GM19397 (cell line): ENCODE measurements around the gene AGRN.
"Not testable (repeated sequence)": the region's sequence is repeated elsewhere in the genome, so short reads cannot be mapped to it uniquely, and the experiment has no call there.

ENCODE experiments used
- ATAC-seq: cut with Tn5 transposase; IDR thresholded peaks from one replicate; pipeline ENCODE4 v1.9.1; 2021; ENCODE audit warnings: mild to moderate bottlenecking, moderate library complexity; ENCODE audit not compliant: unreplicated experiment

Gene AGRN

DNA sequence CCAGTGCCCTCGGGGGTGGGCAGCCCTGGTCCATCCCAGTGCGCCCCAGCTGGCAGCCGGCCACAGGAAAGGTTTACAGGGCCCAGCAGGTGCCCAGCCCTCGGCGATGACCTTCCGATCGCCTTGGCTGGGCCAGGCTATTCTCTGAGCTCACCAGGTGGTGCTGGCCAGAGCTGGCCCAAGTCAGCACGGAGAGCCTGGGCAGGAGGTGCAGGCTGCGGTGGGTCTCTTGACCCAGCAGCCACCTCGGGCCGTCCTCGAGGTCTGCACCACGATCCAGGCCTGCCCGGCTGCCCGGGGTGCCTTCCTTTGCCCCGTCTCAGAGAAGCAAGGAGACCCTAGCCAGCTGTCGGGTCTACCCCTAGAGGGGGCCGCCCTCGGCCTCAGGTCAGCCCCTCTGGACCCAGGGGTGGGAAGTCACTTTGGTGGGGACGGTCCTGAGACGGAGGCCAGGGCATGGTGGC lies 38.4 kb upstream of the AGRN start:
- no peak for ATAC-seq

DNA sequence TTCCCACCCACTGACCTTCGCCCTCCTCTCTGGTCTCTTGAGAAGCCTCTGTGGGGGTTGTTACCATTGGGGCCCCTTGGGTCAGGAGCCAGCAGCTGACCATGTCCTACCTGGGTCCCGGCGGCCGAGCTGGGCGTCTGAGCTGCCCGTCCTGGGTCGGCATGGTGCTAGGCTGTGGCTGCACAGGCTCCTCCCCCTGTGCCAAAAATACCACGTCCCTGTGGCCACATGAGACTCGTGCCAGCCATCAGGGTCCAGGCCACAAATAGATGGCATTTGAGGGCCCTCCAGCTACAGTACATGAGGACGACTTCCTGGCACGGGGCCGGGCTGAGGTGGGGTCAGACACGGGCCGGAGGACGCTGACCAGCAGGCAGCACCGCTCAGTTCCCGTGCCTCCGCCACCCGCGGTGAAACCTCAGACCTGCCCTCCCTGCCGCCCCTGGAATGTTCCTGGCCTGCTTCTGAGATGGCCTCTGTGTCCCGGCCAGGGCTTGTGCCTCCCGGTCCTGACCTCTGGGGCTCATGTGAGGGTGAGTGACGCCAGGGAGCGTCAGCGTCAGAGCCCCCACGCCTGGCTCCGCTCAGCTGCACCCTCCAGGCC lies 37.9 kb upstream of the AGRN start, which contains the start of gene PERM1:
TSS of gene PERM1 (minus strand) at position 139 of the 604 bp plus-strand sequence. CDS start 1,064 bp downstream, outside the sequence.
- no peak for ATAC-seq

DNA sequence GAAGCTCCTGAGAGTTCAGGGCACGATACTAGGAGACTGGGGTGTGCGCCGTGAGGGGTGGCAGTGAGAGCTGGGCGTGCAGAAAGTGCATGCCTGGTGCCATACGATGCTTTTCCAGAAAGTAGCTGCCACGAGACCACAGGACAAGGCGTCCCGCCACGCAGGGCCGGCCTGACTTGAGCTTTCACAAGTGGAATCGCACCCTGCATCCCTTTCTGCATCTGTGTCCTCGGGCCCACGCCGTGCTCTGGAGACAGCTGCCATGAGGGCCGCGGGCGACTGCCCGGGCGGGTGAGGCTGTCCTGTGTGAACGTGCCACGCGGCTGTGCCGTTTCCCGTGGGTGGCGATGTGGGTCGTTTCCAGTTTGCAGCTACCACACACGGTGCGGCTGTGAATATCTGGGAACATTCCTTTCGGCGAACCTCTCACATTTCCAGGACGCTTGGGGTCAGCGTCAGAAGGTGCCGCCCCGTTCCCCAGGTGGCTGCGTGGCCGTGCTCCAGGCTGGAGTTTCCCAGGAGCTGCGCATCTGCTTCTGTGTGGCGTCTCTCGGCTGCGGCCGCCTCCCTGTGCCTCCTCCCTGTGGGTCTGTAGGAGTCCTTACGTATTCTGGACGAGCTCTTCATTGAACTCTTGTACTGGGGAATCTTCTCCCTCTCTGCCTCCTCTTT lies 37.0 kb upstream of the AGRN start:
- no peak for ATAC-seq

DNA sequence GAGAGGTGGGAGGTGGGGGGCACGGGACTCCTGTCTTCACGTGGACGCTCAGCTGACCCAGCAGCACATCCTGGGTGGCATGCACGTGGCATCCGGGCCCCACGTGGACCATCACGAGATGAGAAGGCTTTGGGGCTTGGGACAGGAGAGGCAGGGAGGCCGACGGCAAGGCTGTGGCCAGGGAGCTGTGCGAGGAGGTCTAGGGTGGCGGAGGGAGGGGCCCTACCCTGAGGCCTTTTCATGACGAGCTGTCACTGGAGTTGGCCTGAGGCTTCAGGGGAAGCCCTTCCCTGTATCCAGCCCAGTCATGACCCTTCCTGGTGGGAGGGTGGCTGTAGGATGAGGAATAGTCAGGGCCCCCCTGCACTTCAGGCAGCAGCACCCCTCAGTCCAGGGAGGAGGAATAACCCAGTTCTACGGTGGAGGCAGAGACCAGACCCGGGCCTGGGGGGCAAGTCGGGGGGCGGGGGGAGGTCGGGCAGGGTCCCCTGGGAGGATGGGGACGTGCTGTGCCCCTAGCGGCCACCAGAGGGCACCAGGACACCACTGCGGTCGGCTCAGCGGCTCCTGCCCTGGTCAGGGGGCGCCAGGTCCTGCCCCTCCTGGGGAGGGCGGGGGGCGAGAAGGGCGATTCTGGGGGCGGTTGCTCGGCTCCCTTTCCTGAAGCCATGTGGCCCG lies 36.0 kb upstream of the AGRN start:
- ATAC-seq = no peak

DNA sequence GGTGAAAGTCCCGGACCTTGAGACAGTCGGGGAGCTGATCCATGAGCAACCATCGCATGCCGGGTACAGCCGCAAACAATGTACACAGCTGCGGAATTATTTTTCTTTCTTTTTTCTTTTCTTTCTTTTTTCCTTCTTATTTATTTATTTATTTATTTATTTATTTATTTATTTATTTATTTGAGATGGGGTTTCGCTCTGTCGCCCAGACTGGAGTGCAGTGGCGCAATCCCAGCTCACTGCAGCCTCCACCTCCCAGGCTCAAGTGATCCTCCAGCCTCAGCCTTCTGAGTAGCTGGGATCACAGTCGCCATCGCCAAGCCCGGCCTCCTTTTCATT lies 35.5 kb upstream of the AGRN start:
- ATAC-seq = no peak

DNA sequence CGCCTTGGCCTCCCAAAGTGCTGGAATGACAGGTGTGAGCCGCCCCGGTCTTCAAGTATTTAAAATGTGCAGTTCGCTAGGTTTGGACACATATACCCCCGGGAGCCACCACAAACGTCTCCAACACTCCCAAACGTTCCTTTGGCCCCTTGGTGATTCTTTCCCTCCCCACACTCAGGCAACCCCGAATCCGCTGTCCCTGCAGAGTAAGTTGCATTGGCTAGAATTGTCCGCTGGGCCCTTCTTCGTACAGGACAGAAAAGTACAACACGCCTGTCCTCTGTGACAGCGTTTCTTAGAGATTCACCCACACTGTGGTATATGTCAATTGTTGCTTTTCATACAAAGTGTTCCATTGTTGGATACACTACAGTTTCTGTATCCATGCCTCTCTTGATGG lies 34.8 kb upstream of the AGRN start:
- no peak for ATAC-seq

DNA sequence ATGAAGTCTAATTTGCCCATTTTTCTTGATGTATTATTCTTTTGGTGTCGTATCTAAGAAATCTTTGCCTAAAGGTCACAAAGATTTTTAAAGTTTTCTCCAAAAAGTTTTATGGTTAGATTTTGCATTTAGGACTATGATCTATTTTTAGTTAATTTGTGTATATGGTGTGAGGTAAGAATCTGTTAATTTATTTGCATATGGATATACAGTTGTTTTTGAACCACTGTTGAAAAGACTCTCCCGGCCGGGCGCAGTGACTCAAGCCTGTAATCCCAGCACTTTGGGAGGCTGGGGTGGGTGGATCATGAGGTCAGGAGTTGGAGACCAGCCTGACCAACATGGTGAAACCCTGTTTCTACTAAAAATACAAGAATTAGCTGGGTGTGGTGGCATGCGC lies 31.9 kb upstream of the AGRN start:
- not testable (repeated sequence) for ATAC-seq

DNA sequence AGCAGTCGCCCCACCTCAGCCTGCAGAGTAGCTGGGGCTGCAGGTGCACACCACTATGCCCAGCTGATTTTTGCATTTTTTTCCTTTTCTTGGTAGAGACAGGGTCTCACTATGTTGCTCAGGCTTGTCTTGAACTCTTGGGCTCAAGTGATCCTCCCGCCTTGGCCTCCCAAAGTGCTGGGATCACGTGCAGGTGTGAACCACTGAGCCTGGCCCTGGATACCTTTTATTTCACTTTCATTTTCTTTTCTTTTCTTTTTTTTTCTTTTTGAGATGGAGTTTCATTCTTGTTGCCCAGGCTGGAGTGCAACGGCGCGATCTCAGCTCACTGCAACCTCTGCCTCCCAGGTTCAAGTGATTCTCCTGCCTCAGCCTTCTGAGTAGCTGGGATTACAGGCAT lies 28.6 kb upstream of the AGRN start:
- ATAC-seq = not testable (repeated sequence)

DNA sequence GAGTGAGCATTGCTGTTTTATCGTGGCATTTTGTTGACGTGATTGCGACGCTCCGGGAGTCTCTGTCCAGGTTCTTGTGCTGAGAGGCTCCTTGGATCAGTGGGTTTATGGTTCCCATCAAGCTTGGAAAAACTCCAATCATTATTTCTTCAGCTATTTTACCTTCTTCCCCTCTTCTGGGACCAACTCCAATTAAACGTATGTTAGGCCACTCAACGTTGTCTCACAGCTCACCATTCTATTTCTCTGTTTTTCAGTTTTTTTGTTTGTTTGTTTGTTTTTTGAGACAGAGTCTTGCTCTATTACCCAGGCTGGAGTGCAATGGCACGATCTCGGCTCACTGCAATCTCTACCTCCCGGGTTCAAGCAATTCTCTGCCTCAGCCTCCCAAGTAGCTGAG lies 28.0 kb upstream of the AGRN start:
- ATAC-seq = no peak

DNA sequence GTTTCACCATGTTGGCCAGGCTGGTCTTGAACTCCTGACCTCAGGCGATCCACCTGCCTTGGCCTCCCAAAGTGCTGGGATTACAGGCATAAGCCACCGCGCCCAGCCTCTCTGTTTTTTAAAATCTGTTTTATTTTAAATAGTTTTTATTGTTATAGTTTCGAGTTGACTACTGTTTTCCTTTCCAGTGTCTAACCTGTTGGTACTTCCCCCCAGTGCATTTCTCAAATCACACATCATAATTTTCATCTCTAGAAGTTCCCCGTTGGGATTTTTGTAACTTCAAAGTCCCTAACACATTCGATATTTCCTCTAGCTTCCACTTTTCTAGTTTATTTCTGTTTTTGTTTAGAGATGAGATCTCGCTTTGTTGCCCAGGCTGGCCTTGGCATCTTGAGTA lies 27.6 kb upstream of the AGRN start:
- no peak for ATAC-seq

DNA sequence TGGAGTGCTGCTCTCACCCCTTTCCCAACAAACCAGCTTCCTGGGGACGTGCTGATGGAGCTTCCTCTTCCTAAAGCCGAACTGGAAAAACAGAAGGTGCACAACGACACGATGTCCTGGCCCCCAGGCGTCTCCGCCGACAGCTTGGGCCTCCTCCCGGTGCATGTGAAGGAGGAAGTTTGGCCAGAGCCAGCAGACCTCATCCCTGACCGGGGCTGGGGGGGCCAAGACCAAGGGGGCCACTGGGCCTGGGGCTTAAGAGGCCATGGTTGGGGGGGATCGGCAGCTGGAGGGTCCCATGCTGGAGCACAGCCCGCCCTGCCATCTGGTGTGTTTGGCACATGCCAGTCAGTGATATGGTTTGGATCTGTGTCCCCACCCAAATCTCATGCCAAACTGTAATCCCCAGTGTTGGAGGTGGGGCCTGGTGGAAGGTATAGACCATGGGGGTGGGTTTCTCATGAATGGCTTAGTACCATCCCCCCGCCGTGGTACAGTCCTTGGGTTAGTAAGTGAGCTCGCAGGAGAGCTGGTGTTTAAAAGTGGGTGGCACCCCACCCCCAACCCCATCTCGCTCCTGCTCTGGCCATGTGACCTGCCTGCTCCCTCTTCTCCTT lies 26.4 kb upstream of the AGRN start:
- no peak for ATAC-seq

DNA sequence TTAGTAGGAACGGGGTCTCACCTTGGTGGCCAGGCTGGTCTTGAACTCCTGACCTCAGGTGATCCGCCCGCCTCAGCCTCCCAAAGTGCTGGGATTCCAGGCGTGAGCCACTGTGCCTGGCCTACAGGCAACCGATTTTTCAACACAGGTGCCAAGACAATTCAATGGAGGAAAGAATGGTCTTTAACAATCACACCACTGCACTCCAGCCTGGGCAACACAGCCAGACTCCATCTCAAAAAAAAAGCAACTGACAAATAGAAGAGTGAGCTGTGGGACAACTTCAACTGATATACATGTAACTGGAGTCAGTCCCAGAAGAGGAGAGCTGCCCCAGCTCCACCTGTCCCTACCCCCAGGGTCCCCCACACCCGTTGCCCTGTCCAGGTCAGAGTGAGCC lies 25.4 kb upstream of the AGRN start:
- not testable (repeated sequence) for ATAC-seq

DNA sequence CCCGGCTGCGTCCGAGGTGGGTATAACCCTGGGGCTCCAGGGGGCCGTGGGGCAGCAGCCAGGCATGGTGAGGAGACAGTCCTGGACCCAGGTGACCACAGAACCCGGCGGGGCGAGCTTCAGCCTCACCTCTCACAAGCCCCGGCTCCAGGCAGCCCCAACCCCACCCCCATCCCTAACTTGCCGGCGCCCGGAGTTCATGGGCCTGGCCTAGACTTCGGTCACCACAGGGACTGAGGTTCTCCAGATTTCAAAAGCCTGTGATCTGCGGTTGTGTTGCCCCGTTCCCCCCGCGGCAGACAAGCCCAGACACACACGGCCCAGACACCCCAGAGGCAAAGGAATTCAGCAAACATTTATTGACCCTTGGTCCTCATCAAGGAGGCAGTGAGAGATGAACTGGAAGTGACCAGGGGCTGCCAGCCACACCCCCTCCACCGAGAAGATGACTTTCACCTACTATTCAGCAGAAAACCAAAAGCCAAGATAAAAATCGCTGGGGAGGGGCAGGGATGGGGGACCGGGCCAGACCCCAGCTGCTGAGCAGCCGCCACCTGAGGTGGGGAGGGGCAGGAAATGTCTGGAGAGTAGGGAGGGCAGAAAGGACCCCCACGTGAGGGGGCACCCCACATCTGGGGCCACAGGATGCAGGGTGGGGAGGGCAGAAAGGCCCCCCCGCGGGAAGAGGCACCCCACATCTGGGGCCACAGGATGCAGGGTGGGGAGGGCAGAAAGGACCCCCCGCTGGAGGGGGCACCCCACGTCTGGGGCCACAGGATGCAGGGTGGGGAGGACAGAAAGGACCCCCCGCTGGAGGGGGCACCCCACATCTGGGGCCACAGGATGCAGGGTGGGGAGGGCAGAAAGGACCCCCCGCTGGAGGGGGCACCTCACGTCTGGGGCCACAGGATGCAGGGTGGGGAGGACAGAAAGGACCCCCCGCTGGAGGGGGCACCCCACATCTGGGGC lies 24.0 kb upstream of the AGRN start:
- ATAC-seq = no peak

DNA sequence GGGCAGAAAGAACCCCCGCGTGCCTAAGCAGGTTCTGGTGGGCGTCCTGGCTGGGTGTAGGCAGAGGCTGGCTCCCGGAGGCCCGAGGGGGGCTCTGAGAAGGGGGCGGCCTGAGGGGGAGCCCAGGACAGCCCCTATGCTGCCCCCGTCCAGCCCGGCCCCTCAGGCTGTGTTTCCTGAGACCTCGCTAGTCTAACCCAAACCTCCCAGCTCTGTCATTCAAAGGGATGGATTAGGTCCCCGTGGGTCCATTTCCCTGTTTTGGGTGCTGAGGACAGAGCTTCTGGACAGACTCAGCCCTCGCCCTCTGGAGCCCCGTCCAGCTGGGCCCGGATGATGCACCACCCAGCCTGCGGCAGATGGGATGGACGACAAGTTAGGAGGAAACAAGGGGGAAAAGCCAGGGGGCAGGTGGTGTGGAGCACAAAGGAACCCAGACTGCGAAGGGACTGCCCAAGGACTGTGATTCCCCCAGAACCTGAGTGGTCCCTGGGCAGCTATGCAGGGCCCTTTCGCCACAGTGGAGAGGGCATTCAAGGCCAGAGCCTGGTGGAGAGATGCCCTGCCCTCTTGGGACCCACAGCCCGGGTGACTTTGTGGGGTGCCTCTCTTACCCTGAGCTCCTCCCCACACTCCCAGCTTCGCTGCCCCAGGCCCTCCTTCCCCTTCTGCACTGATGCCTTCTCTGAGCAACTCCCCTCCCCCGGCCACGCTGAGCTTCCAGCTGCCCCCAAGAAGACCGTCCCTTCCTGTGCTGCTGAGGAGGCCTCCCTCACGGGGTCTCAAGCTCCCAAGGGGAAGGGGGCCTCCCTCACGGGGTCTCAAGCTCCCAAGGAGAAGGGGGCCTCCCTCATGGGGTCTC lies 22.8 kb upstream of the AGRN start:
- no peak for ATAC-seq

DNA sequence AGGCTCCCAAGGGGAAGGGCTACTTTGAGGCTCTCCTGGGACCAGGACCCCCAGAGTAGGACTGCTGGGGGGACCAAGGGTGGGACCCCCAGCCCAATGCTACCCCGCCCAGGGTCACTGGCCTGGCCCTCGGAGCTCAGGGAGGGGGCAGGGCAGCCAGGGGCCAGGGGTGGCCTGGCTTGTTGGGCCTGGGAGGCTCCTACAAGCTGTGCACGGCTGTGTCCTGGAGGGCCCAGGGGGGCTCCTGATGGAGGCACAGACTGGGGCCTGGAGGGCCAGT lies 22.3 kb upstream of the AGRN start:
- ATAC-seq = no peak

DNA sequence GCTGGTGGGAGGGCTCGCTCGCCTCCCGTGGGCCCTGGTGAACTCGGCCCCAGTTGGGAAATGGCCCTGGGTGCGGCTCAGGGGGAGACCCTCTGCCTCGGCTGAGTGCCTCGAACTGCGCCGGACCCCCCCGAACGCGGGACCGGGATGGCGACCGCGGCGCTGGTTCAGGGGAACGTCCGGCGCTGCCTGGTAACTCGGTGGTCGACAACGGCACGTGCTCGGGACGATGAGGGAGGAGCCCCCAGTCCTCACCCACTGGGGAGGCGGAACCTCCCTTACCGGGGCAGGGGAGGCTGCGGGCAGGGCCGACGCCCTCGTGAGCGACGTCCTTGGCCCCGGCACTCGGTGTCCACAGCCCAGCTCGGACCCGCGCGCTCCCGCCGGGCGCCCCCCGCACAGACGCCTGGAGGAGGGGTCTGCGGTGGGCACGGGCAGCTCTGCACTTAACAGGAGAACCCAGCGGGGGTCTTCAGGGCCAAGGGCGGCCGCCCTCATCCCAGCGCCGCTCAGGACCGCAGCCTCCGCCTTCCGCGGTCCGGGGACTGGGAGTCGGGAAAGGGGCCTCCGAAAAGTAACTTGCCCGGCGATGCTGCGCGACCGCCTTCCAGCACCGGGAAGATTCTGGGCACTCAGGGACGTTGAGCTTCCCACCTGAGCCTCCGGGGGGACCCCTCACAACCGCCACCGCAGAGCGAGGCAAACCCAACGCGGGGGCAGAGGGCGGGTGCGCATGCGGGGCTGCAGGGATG lies 21.8 kb upstream of the AGRN start:
- no peak for ATAC-seq

DNA sequence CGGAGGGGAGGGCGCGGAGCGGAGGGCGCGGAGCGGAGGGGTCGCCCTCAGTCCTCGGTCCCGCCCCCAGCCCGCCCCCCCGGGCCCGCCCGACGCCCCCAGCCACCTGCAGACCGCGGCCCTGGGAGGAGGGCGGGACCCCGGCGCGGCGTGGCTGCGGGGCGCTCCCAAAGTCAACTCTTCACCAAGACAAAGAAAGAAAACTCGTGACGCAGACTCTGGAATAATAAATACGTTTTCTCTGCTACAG lies 21.2 kb upstream of the AGRN start:
- ATAC-seq = no peak

DNA sequence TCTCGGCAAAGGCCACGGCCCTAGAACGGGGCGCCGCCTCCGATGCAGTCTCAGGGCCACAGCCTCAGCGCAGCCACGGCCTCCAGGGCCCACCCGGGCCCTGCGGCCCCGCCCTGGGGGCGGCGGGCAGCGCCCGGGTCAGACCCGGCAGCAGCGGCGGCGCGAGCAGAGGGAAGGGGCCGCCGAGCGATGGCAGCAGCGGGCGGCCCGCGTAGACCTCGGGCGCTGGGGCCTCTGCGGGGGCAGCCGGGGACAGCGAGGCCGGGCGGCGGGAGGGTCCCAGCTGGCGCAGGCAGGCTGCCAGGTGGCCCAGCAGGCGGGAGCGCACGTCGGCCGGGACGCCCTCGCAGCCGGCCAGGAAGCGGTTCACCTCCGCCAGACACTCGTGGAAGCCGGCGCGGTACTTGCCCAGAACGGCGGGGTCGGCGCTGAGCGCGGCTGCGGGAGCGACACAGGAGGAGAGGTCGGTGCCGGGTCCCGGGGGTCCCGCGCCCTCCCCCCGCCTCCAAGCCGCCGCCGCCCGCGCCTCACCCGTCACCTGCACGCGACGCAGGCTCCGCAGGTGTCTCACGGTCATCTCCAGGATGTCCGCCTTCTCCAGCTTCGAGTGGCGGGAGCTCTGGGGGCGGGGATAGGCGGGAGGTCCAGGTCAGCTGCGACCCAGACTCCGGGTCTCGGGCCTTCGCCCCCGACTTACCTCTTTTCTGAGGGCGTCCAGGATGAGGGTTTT lies 20.8 kb upstream of the AGRN start:
- ATAC-seq = no peak
